CD4-positive, alpha-beta T cell treated with Interleukin-10 for 1 hour (primary cell): ENCODE data around the gene SPINT3.

Experiments used
- DNase-seq: peaks from one replicate; pipeline ENCODE4 v3.0.0-alpha.2; 2020

Gene SPINT3

GRCh38 chr20:45515147-45515913 is at the start of gene SPINT3:
Gene SPINT3 (minus strand): TSS chr20:45515622. CDS start chr20:45515608, 14 bp downstream.
- no peak for DNase-seq

GRCh38 chr20:45564760-45565276 is 49.4 kb upstream of the SPINT3 start:
- no peak for DNase-seq

GRCh38 chr20:45555198-45555597 is 39.8 kb upstream of the SPINT3 start:
- DNase-seq: no peak

- no peak for DNase-seq
These were observed 37.0 kb upstream of the SPINT3 start for GRCh38 chr20:45552456-45552855.

- no peak for DNase-seq
These were observed 35.3 kb upstream of the SPINT3 start for GRCh38 chr20:45550765-45551164.

GRCh38 chr20:45548410-45548809 is 33.0 kb upstream of the SPINT3 start:
- DNase-seq: no peak

- DNase-seq: no peak
These were observed 31.9 kb upstream of the SPINT3 start, which contains the start of gene EPPIN for GRCh38 chr20:45547206-45547770. Gene EPPIN (minus strand): TSS chr20:45547401. CDS start chr20:45547357, 44 bp downstream.

GRCh38 chr20:45545754-45546453 is 30.5 kb upstream of the SPINT3 start:
- DNase-seq: no peak

GRCh38 chr20:45545351-45545750 is 29.9 kb upstream of the SPINT3 start:
- DNase-seq: no peak

GRCh38 chr20:45539382-45539781 is 24.0 kb upstream of the SPINT3 start, which contains the start of gene WFDC6:
Gene WFDC6 (minus strand): TSS chr20:45539482. CDS start chr20:45539407, 75 bp downstream.
- DNase-seq: no peak

- DNase-seq: no peak
These were observed 22.9 kb upstream of the SPINT3 start for GRCh38 chr20:45538209-45538799.

GRCh38 chr20:45527294-45527693 is 11.9 kb upstream of the SPINT3 start:
- no peak for DNase-seq

- DNase-seq: no peak
These were observed 8.4 kb upstream of the SPINT3 start for GRCh38 chr20:45523821-45524220.

GRCh38 chr20:45518282-45518681 is 2.9 kb upstream of the SPINT3 start:
- DNase-seq: no peak

- DNase-seq: no peak
These were observed 5.1 kb downstream of the SPINT3 start for GRCh38 chr20:45510242-45510862.

GRCh38 chr20:45509091-45509490 is 6.3 kb downstream of the SPINT3 start:
- DNase-seq: no peak

GRCh38 chr20:45508068-45508886 is 7.1 kb downstream of the SPINT3 start:
- DNase-seq: no peak

GRCh38 chr20:45507011-45507820 is 8.2 kb downstream of the SPINT3 start:
- no peak for DNase-seq

GRCh38 chr20:45506398-45506797 is 9.0 kb downstream of the SPINT3 start:
- DNase-seq: no peak

GRCh38 chr20:45503403-45503802 is 12.0 kb downstream of the SPINT3 start:
- no peak for DNase-seq

GRCh38 chr20:45502561-45502960 is 12.9 kb downstream of the SPINT3 start:
- no peak for DNase-seq
